ENCODE measurements around the gene NR2C1.

DNA sequence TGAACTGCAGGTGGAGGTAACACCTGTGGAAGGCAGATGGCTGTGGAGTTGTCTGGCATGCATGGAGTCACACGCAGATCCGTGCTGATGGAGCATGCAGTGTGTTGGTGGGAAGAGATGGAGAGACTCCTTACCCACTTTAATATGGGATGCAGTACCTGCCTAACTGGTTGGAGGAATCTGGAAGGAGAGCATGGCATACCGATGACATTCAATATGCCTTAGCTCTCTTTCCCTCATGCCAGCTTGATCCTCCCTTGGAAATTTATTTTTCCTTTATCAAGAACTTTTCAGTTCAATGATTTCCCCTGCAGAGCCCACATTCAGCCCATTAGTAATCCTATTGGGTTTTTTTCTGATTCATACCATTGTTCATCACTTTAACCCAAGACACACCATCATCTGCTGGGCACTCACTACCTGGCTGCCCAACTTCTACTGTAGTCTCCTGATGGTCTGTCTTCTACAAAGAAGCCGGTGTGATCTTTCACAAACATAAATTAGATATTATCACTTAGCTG is 25.9 kb upstream of the NR2C1 start:
- TF ChIP-seq, protein P1, sequence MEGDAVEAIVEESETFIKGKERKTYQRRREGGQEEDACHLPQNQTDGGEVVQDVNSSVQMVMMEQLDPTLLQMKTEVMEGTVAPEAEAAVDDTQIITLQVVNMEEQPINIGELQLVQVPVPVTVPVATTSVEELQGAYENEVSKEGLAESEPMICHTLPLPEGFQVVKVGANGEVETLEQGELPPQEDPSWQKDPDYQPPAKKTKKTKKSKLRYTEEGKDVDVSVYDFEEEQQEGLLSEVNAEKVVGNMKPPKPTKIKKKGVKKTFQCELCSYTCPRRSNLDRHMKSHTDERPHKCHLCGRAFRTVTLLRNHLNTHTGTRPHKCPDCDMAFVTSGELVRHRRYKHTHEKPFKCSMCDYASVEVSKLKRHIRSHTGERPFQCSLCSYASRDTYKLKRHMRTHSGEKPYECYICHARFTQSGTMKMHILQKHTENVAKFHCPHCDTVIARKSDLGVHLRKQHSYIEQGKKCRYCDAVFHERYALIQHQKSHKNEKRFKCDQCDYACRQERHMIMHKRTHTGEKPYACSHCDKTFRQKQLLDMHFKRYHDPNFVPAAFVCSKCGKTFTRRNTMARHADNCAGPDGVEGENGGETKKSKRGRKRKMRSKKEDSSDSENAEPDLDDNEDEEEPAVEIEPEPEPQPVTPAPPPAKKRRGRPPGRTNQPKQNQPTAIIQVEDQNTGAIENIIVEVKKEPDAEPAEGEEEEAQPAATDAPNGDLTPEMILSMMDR (IDR thresholded peaks at IDR 0.05), result no peak
- no peak for TF ChIP-seq POLR2A (IDR thresholded peaks at IDR 0.05)

Data from testis (tissue), 2 donors.